Pancreas (tissue), 10 donors: ENCODE data around the gene GKAP1. TPM values are rescaled to one million over a fixed set of nuclear protein-coding genes. Genes with fewer than 3 reads are reported as not detected.

Source experiments
- ATAC-seq, 4 donors: fragments of 200-7000 bp; cut with Tn5 transposase; one replicate each; pipeline versions ENCODE4 v1.8.0 to v1.9.1; 2020; ENCODE audit warnings: mild to moderate bottlenecking in 4 of 4, moderate library complexity in 4 of 4
- DNase-seq, 6 donors: peaks; one replicate each; pipeline ENCODE4 v3.0.0-alpha.2; 2020
- FAIRE-seq: peaks from 2 replicates; lab custom pipeline; 2012; peaks lifted over from hg19 to GRCh38; lab: Jason Lieb, UNC
- H3K27ac ChIP-seq, 4 donors: fragments of 200-600 bp; sonication (generic); 1 replicate in 3 of 4; 2 replicates in 1 of 4; pipeline versions ENCODE4 v1.5.0 to v1.8.0; 2020
- H3K27me3 ChIP-seq, 4 donors: fragments of 200-600 bp; one replicate each; pipeline ENCODE4 v1.8.0; 2021
- H3K36me3 ChIP-seq, 3 donors: fragments of 200-600 bp; sonication (generic) in 1 of 3; one replicate each; pipeline versions ENCODE4 v1.5.0 to v1.8.0; 2020 to 2021
- H3K4me1 ChIP-seq, 3 donors: fragments of 200-600 bp; one replicate each; pipeline ENCODE4 v1.8.0; 2021
- H3K4me3 ChIP-seq, 4 donors: fragments of 200-600 bp; sonication (generic) in 2 of 4; one replicate each; pipeline versions ENCODE4 v1.5.0 to v1.8.0; 2020 to 2021
- H3K9me3 ChIP-seq, 4 donors: fragments of 200-600 bp; one replicate each; pipeline ENCODE4 v1.8.0; 2021
- WGBS, 2 donors: extraction: QIAGEN DNeasy Blood & Tissue Kit; methylation state at CpG; one replicate each; pipeline ENCODE4 v1.1.7; 2013; 5-methylcytosine and 5-hydroxymethylcytosine counted together
- intact Hi-C, 3 donors: fragments of 100-400 bp; cut with DNase I; formaldehyde crosslinking; loops; one replicate each; pipeline versions ENCODE4 v1.11.1 to v1.14.2; 2022
- polyA plus RNA-seq, 2 donors: library from polyadenylated mRNA; stranded (reverse); fragments of 200-250 nt; gene quantifications; one replicate each; pipeline ENCODE4 v1.2.3, GENCODE V29; 2013
- total RNA-seq, 6 donors: library from RNA; stranded (reverse); fragmentation: NEBNext Ultra II Directional in 4 of 6; extraction: Animal tissue kit (Norgen Biotek cat#: 25700) in 4 of 6; gene quantifications; one replicate each; pipeline versions ENCODE4 v1.2.1 to v1.2.4, GENCODE V29; 2021 to 2023
- TF ChIP-seq, protein P1 (sequence below), 4 donors: fragments of 200-600 bp; sonication (generic) in 3 of 4; IDR thresholded peaks; one replicate each; pipeline versions ENCODE4 v1.5.0 to v1.8.0; 2021; ENCODE audit warnings: antibody characterized with exemption in 4 of 4
- donor health status: healthy with polysubstance abuse.
- donor health status: DM: no; HTN: no; CAD: no; lungs with moderate emphysema.
- donor health status: DM: no; HTN: no; CAD: no.
- donor health status: control.
- donor health status: control.
- donor health status: Bipolar disorder and iron deficiency.
- donor health status: DM: yes; HTN: yes; CAD: no.
- donor health status: DM: no; HTN: no; CAD: no.
- donor health status: DM: no; HTN: no; CAD: no.
- donor health status: DM: yes; HTN: yes; CAD: no.

GKAP1 gene
- total and polyA plus RNA-seq, 8 donors = 3.7 to 13.2 (median 6.3) TPM

GRCh38 chr9:83701286-83701685 lies 116.3 kb downstream of the GKAP1 start:
- ATAC-seq (no peak), DNase-seq (no peak), FAIRE-seq (no peak)
- Histone ChIP-seq H3K27me3 (no peaks in the 10 kb centered on the region), H3K9me3 (no peaks in the 10 kb centered on the region), H3K27ac (no peak overlapping the region), H3K4me1 (peaks cover 0 to 37% (median 24%) of the 10 kb centered on the region in 3 donors), H3K36me3 (no peaks in the 10 kb centered on the region), H3K4me3 (no peak overlapping the region)
- TF ChIP-seq, protein P1, sequence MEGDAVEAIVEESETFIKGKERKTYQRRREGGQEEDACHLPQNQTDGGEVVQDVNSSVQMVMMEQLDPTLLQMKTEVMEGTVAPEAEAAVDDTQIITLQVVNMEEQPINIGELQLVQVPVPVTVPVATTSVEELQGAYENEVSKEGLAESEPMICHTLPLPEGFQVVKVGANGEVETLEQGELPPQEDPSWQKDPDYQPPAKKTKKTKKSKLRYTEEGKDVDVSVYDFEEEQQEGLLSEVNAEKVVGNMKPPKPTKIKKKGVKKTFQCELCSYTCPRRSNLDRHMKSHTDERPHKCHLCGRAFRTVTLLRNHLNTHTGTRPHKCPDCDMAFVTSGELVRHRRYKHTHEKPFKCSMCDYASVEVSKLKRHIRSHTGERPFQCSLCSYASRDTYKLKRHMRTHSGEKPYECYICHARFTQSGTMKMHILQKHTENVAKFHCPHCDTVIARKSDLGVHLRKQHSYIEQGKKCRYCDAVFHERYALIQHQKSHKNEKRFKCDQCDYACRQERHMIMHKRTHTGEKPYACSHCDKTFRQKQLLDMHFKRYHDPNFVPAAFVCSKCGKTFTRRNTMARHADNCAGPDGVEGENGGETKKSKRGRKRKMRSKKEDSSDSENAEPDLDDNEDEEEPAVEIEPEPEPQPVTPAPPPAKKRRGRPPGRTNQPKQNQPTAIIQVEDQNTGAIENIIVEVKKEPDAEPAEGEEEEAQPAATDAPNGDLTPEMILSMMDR (IDR thresholded peaks at IDR 0.05) = no peak
- intact Hi-C loops = no loop called here
- WGBS, 2 donors = 97 to 100% methylated on average over 1 of the region's 1 CpG

GRCh38 chr9:83699615-83700014 lies 118.0 kb downstream of the GKAP1 start:
- H3K4me3 ChIP-seq = no peak overlapping the region
- ATAC-seq (no peak), FAIRE-seq (no peak), DNase-seq (no peak)
- H3K36me3 ChIP-seq = no peaks in the 10 kb centered on the region
- intact Hi-C loops = no loop called here
- TF ChIP-seq, protein P1 (IDR thresholded peaks at IDR 0.05) = no peak
- no peaks in the 10 kb centered on the region for H3K9me3 ChIP-seq
- H3K4me1 ChIP-seq = peaks cover 0 to 38% (median 24%) of the 10 kb centered on the region in 3 donors
- H3K27ac ChIP-seq = no peak overlapping the region
- 72 to 86% methylated on average over 3 of the region's 3 CpGs for WGBS, 2 donors
- H3K27me3 ChIP-seq = no peaks in the 10 kb centered on the region

DNA sequence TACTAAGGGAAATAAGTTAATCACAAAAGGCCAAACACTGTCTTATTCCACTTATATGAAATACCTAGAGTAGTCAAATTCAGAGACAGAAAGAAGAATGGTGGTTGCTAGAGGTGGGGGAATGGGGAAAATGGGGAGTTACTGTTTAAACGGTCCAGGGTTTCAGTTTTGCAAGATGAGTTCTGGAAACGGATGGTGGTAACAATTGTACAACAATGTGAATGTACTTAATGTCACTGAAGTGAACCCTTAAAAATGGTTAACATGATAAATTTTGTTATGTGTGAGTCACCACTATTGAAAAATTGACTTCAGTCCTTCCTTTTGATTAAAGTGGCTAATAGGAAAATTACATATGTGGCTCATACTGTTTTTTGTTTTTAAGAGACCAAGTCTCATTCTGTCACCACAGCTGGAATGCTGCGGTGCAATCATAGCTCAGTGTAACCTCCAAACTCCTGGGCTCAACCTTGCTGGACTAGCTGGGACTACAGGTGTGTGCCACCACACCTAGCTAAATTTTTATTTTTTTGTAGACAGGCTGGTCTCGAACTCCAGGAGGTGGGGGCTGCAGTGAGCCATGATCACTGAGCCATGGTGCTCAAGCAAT lies 118.5 kb downstream of the GKAP1 start:
- intact Hi-C loops = no loop called here
- DNase-seq (no peak), ATAC-seq (peak in 1 of 4 donors; percentile 24), FAIRE-seq (no peak)
- Histone ChIP-seq H3K27ac (no peak overlapping the region), H3K27me3 (no peaks in the 10 kb centered on the region), H3K4me3 (no peak overlapping the region), H3K4me1 (peaks cover 0 to 39% (median 26%) of the 10 kb centered on the region in 3 donors), H3K9me3 (no peaks in the 10 kb centered on the region), H3K36me3 (no peaks in the 10 kb centered on the region)
- TF ChIP-seq, protein P1 (IDR thresholded peaks at IDR 0.05) = no peak
- WGBS, 2 donors = 63 to 64% methylated on average over 4 of the region's 4 CpGs

- 46 to 50% methylated on average over 3 of the region's 3 CpGs for WGBS, 2 donors
- intact Hi-C loops = no loop called here
These were observed 126.1 kb downstream of the GKAP1 start for GRCh38 chr9:83691492-83691891.

More at GRCh38 chr9:83691492-83691891, 126.1 kb downstream of the GKAP1 start:
- H3K27ac ChIP-seq = no peak overlapping the region
- FAIRE-seq (no peak), DNase-seq (no peak), ATAC-seq (no peak)
- H3K4me3 ChIP-seq = no peak overlapping the region
- peaks cover 19 to 52% (median 31%) of the 10 kb centered on the region in 3 donors for H3K4me1 ChIP-seq
- no peaks in the 10 kb centered on the region for H3K36me3 ChIP-seq
- no peaks in the 10 kb centered on the region for H3K9me3 ChIP-seq
- TF ChIP-seq, protein P1 (IDR thresholded peaks at IDR 0.05) = no peak
- no peaks in the 10 kb centered on the region for H3K27me3 ChIP-seq

Other genes starting within 250 kb of the GKAP1 start
- 1 to 10 TPM; 3.2 to 4.7 (median 4.2) TPM for gene IDNK, start 194.6 kb downstream of the GKAP1 start, total RNA-seq
- gene IDNK, start 194.6 kb downstream of the GKAP1 start, polyA plus RNA-seq = 10 to 100 TPM in 1 of 2 donors, 1 to 10 TPM in 1; 7.7 to 11.9 TPM
- gene UBQLN1, start 109.8 kb downstream of the GKAP1 start, total RNA-seq = 10 to 100 TPM; 31.0 to 45.9 (median 39.2) TPM
- gene UBQLN1, start 109.8 kb downstream of the GKAP1 start, polyA plus RNA-seq = 10 to 100 TPM; 14.3 to 24.1 TPM
- gene KIF27, start 103.7 kb upstream of the GKAP1 start, total RNA-seq = 1 to 10 TPM; 3.0 to 5.3 (median 3.8) TPM
- 1 to 10 TPM in 1 of 2 donors, under 1 TPM in 1; 0.80 to 1.4 TPM for gene KIF27, start 103.7 kb upstream of the GKAP1 start, polyA plus RNA-seq
- 100 to 1,000 TPM; 126 to 245 (median 217) TPM for gene HNRNPK, start 162.4 kb upstream of the GKAP1 start, total RNA-seq
- gene HNRNPK, start 162.4 kb upstream of the GKAP1 start, polyA plus RNA-seq = 100 to 1,000 TPM in 1 of 2 donors, 10 to 100 TPM in 1; 90.1 to 206 TPM
- gene RMI1, start 163.0 kb upstream of the GKAP1 start, total RNA-seq = 1 to 10 TPM; 3.3 to 5.6 (median 4.5) TPM
- gene RMI1, start 163.0 kb upstream of the GKAP1 start, polyA plus RNA-seq = 1 to 10 TPM; 1.6 to 3.5 TPM